SU-DHL-6 (cell line): ENCODE results near the gene LEMD2.

Experiments
- H2AFZ ChIP-seq: fragments of 200-600 bp; sonication (generic); 2 replicates; pipeline ENCODE4 v1.6.1; 2014; ENCODE audit warnings: low read depth, mild to moderate bottlenecking, moderate library complexity, mixed read lengths, antibody characterized with exemption, low read length; ENCODE audit not compliant: severe bottlenecking
- H3F3A ChIP-seq: fragments of 200-600 bp; shearing (Covaris generic); 2 replicates; pipeline ENCODE4 v1.6.0; 2016; ENCODE audit warnings: antibody characterized with exemption, mild to moderate bottlenecking; ENCODE audit not compliant: insufficient read depth
- H3K27ac ChIP-seq: fragments of 200-600 bp; sonication (generic); 2 replicates; pipeline ENCODE4 v1.5.1; 2016; ENCODE audit warnings: low read depth, mild to moderate bottlenecking, low read length, moderate library complexity, mixed read lengths
- H3K27me3 ChIP-seq: fragments of 200-600 bp; sonication (generic), shearing (Covaris generic); 2 replicates; pipeline ENCODE4 v1.6.0; 2014; ENCODE audit warnings: mild to moderate bottlenecking, low read length
- H3K36me3 ChIP-seq: fragments of 200-600 bp; sonication (generic); 2 replicates; pipeline ENCODE4 v1.6.1; 2014; ENCODE audit warnings: mild to moderate bottlenecking, low read length, mixed read lengths
- H3K4me2 ChIP-seq: fragments of 300-600, 200-600 bp; shearing (Covaris generic), sonication (generic); 2 replicates; pipeline ENCODE4 v1.6.0; 2014; ENCODE audit warnings: low read length, low read depth, mild to moderate bottlenecking; ENCODE audit not compliant: poor library complexity, severe bottlenecking
- H3K4me3 ChIP-seq: fragments of 200-600 bp; sonication (generic); 2 replicates; pipeline ENCODE4 v1.5.1; 2014; ENCODE audit warnings: antibody characterized with exemption, low read length, mild to moderate bottlenecking, mixed read lengths; ENCODE audit not compliant: insufficient read depth, poor library complexity, severe bottlenecking
- H3K79me2 ChIP-seq: fragments of 200-600 bp; sonication (generic); 2 replicates; pipeline ENCODE4 v1.6.1; 2014; ENCODE audit warnings: mild to moderate bottlenecking, low read length, moderate library complexity; ENCODE audit not compliant: insufficient read depth
- H3K9ac ChIP-seq: fragments of 200-600 bp; sonication (generic); 2 replicates; pipeline ENCODE4 v1.7.0; 2014; ENCODE audit warnings: mild to moderate bottlenecking, low read length
- H3K9me2 ChIP-seq: fragments of 200-600 bp; sonication (generic); replicated peaks from 2 replicates; pipeline ENCODE4 v1.6.1; 2014; ENCODE audit warnings: low read length; ENCODE audit not compliant: insufficient read depth
- H3K9me3 ChIP-seq: fragments of 200-600 bp; sonication (generic); 2 replicates; pipeline ENCODE4 v1.6.1; 2014; ENCODE audit warnings: low read length, mixed read lengths; ENCODE audit not compliant: insufficient read depth
- H4K20me1 ChIP-seq: fragments of 200-600 bp; sonication (generic); 2 replicates; pipeline ENCODE4 v1.6.1; 2014; ENCODE audit warnings: low read depth, mild to moderate bottlenecking, antibody characterized with exemption, low read length, moderate library complexity, mixed read lengths
- EZH2phosphoT487 ChIP-seq: fragments of 200-600 bp; sonication (generic), shearing (Covaris generic); conservative IDR thresholded peaks from 2 replicates; pipeline ENCODE4 v1.6.1; 2018; ENCODE audit warnings: mild to moderate bottlenecking, antibody characterized with exemption, low read length, moderate library complexity, mixed read lengths
- TF ChIP-seq, protein P1 (sequence below): fragments of 200-600 bp; sonication (generic); IDR thresholded peaks from one replicate; pipeline ENCODE4 v1.5.1; 2017; ENCODE audit warnings: antibody characterized with exemption, mild to moderate bottlenecking, low read length, moderate library complexity; ENCODE audit not compliant: insufficient read depth, poor library complexity, severe bottlenecking

Gene LEMD2

DNA sequence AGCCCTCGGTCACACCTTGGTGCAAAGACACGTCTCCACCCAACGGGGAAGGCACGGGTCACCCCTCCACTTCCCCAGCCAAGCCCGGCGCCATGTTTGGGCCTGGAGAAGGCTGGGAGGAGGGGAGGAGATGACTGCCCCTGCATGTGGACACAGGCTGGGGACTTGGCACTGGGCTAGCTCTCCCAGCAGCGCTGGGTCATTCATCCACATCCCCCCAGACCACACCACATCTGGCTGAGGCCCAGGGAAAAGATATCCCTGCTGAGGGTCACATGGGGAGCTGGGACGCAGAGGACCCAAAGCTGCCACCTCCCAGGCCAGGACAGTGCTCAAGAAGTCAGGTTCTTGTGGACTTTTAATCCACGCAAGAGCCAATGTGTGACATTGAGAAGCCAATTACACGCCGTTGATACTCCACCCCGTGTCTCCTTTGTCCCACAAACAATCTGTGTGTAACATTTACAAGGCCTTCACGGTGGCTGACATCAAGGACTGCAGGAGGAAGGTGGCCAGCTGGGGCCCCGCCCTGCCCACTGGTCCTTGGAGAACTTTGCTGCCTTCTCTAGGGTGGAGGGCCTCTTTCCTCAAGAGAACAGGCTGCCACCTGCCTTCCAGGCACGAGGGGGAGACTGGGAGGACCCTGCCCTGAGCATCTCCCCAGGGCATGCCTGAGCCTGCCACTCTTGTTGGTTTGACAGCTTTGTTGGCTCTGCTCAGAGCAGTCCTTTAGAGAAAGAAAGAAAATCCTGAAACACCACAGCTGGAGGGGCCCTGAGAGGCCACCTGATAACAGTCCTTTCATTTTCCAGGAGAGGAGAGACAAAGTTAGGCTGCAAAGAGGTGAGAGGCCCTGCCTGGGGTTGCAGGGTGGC lies 36.9 kb downstream of the LEMD2 start:
- Histone ChIP-seq H3K36me3 (no peaks in the 10 kb centered on the region), H3K27ac (no peak overlapping the region), H3K9me2 (no peaks in the 10 kb centered on the region), H3F3A (no peaks in the 10 kb centered on the region), H2AFZ (no peak overlapping the region), H3K79me2 (no peaks in the 10 kb centered on the region), H3K27me3 (no peaks in the 10 kb centered on the region), H3K4me3 (no peak overlapping the region), H4K20me1 (no peaks in the 10 kb centered on the region; the same call in 1 of the 2 replicates), H3K9me3 (no peaks in the 10 kb centered on the region), H3K9ac (no peak overlapping the region), H3K4me2 (no peak overlapping the region)
- TF ChIP-seq, protein P1, sequence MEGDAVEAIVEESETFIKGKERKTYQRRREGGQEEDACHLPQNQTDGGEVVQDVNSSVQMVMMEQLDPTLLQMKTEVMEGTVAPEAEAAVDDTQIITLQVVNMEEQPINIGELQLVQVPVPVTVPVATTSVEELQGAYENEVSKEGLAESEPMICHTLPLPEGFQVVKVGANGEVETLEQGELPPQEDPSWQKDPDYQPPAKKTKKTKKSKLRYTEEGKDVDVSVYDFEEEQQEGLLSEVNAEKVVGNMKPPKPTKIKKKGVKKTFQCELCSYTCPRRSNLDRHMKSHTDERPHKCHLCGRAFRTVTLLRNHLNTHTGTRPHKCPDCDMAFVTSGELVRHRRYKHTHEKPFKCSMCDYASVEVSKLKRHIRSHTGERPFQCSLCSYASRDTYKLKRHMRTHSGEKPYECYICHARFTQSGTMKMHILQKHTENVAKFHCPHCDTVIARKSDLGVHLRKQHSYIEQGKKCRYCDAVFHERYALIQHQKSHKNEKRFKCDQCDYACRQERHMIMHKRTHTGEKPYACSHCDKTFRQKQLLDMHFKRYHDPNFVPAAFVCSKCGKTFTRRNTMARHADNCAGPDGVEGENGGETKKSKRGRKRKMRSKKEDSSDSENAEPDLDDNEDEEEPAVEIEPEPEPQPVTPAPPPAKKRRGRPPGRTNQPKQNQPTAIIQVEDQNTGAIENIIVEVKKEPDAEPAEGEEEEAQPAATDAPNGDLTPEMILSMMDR: no peak
- no peak for TF ChIP-seq EZH2phosphoT487

DNA sequence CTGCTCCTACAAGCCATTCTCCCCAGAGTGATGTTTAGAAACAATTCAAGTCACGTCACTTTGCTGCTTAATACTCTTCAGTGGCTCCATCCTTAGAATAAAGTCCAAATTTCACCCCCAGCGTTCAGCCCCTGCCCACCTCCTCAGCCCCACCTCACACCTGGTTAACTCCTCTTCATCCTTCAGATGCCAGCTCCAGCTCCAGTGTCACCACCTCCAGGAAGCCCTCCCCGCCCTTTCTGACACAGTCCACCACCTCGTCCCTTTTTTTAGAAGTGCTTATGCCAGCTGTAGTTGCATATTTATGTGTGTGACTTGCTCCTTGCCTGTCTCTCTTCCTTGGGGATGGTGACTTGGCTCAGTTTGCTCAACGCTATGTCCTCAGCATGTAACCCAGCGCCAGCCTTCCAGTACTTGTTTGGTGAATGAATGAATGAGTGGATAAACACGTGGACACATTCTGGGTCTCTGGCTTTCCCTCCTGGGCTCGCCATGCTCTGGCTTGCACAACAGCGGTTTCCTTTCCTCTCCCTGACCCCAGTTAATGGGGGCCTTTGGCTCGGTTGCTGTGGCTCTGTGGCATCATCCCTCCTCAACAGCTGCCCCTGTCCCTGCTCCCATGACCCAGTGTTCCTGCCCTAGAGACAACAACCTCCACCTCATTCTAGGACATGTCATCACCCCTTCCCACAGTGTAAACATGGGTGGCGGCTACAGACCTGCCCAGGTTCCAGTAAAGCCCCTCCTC lies 38.5 kb downstream of the LEMD2 start:
- H3K9me2 ChIP-seq: no peaks in the 10 kb centered on the region
- no peak overlapping the region for H3K9ac ChIP-seq
- TF ChIP-seq, protein P1: no peak
- TF ChIP-seq EZH2phosphoT487: no peak
- H2AFZ ChIP-seq: no peak overlapping the region
- H3K9me3 ChIP-seq: no peaks in the 10 kb centered on the region
- no peaks in the 10 kb centered on the region for H3K36me3 ChIP-seq
- no peaks in the 10 kb centered on the region for H3K27me3 ChIP-seq
- no peak overlapping the region for H3K4me2 ChIP-seq
- H3K27ac ChIP-seq: no peak overlapping the region
- H3K79me2 ChIP-seq: no peaks in the 10 kb centered on the region
- no peaks in the 10 kb centered on the region for H3F3A ChIP-seq
- H3K4me3 ChIP-seq: no peak overlapping the region
- H4K20me1 ChIP-seq: no peaks in the 10 kb centered on the region; the same call in 1 of the 2 replicates

DNA sequence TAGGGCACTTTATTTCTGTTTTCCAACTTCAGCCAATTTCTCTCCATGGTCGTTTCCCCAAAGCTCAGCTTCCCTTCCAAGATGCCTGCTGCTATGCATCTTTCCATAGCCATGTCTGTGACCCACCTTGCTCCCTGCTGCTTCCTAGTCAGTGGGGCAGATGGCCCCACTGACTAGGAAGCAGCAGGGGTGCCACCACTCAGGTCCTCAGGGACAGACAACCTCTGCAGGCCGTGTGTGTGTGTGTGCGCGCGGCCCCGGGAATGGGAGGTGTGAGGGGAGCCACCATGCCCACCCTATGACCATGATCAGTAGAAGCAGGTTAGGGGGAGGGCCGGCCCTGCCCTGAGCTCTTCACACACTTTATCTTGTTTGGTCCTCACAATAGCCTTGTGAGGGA lies 39.5 kb downstream of the LEMD2 start:
- Histone ChIP-seq H4K20me1 (no peaks in the 10 kb centered on the region; the same call in 1 of the 2 replicates), H3K27ac (no peak overlapping the region), H3K4me2 (no peak overlapping the region)

More for the DNA sequence above, 39.5 kb downstream of the LEMD2 start:
- H3K9me2 ChIP-seq: no peaks in the 10 kb centered on the region
- no peak overlapping the region for H3K9ac ChIP-seq
- H3K36me3 ChIP-seq: no peaks in the 10 kb centered on the region
- no peaks in the 10 kb centered on the region for H3K27me3 ChIP-seq
- no peaks in the 10 kb centered on the region for H3K9me3 ChIP-seq
- H2AFZ ChIP-seq: no peak overlapping the region
- no peak overlapping the region for H3K4me3 ChIP-seq
- TF ChIP-seq, protein P1: no peak
- TF ChIP-seq EZH2phosphoT487: no peak
- no peaks in the 10 kb centered on the region for H3K79me2 ChIP-seq
- H3F3A ChIP-seq: no peaks in the 10 kb centered on the region
